ENCODE results near the gene IGSF21. TPM values are rescaled to one million over a fixed set of nuclear protein-coding genes. Genes with fewer than 3 reads are reported as not detected.

Gene IGSF21
- total RNA-seq, 2 donors from 2014 or later, result 4.6 to 8.5 TPM

DNA sequence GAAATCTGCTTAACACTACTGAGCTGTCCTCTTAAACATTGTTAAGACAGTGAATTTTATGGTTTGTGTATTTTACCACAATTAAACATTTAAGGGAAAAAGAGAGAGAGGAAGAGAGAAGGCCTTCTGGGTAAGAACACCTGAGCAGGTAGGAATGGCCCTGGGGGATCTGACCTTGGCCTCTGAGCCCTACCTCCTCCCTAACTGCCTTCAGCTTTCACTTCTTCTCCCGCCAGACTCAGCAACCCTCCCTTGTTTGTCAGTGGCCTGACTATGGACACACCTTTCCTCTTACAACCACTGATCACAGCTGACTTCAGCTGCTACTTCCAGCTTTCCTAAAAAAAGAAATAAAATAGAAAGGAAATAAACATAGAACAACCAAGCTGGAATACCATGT is 13.5 kb upstream of the IGSF21 start:
- no peaks in the 10 kb centered on the region for H3K36me3 ChIP-seq
- H3K4me3 ChIP-seq, result no peak overlapping the region
- H3K27me3 ChIP-seq (replicated peaks; ENCODE audit: insufficient read depth), result peaks cover 6% of the 10 kb centered on the region
- no peak overlapping the region for H3K27ac ChIP-seq
- no peak for DNase-seq (ENCODE audit: low spot score)
- H3K9me3 ChIP-seq, result no peaks in the 10 kb centered on the region
- TF ChIP-seq POLR2A (IDR thresholded peaks at IDR 0.05) (no peak), POLR2AphosphoS5 (IDR thresholded peaks at IDR 0.05) (no peak), CTCF (IDR thresholded peaks at IDR 0.05) (no peak)
- 40% methylated on average over 1 of the region's 1 CpG for WGBS
- intact Hi-C loops (cut with DNase I), result no loop called here
- H3K4me1 ChIP-seq (replicated peaks), result no peaks in the 10 kb centered on the region

DNA sequence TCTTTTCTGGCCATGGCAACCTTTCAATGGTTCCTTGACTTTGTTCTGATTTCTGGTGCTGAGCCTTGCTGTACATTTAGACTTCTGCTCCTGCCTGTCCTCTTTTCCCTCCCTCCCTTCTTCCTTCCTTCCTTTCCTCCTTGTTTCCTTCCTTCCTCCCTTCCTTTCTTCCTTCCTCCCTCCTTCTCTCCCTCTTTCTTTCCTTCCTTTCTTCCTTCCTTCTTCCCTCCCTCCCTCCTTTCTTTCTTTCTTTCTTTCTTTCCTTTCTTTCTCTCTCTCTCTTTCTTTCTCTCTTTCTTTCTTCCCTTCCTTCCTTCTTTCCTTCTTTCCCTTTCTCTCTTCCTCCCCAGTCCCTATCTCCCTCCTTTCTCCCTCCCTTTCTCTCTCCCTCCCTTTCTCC is 10.4 kb upstream of the IGSF21 start:
- H3K27ac ChIP-seq, result no peak overlapping the region
- no peaks in the 10 kb centered on the region for H3K9me3 ChIP-seq
- no peak for TF ChIP-seq POLR2AphosphoS5 (IDR thresholded peaks at IDR 0.05)
- TF ChIP-seq CTCF (IDR thresholded peaks at IDR 0.05), result no peak
- no peak for TF ChIP-seq POLR2A (IDR thresholded peaks at IDR 0.05)

DNA sequence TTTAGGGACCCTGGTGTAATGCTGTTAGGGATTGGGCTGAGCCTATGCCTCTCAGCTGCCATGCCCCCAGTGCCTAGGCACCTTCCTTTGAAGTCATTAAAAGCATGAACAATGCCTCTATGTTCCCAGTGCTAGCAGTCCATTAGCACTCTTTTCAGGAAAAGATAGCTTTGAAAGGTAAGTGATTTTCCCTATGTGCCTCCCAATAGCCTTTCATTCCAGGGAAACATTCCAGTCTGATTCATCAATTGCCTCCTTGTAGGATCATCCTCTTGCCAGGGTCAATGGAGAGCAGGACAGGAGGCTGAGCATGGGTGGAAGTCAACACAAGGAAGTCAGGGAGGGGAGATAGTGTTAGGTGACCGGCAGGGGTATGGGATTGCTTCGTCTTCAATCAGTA is 8.6 kb upstream of the IGSF21 start:
- no peak for DNase-seq (ENCODE audit: low spot score)
- TF ChIP-seq CTCF (IDR thresholded peaks at IDR 0.05) (no peak), POLR2A (IDR thresholded peaks at IDR 0.05) (no peak), POLR2AphosphoS5 (IDR thresholded peaks at IDR 0.05) (no peak)
- no peaks in the 10 kb centered on the region for H3K36me3 ChIP-seq
- H3K9me3 ChIP-seq, result no peaks in the 10 kb centered on the region
- no peak overlapping the region for H3K4me3 ChIP-seq
- intact Hi-C loops (cut with DNase I), result no loop called here
- no peak overlapping the region for H3K27ac ChIP-seq
- WGBS, result 54% methylated on average over 2 of the region's 2 CpGs
- H3K27me3 ChIP-seq (replicated peaks; ENCODE audit: insufficient read depth), result peaks cover 3% of the 10 kb centered on the region
- no peaks in the 10 kb centered on the region for H3K4me1 ChIP-seq (replicated peaks)

More for the DNA sequence above, 10.4 kb upstream of the IGSF21 start:
- peaks cover 3% of the 10 kb centered on the region for H3K27me3 ChIP-seq (replicated peaks; ENCODE audit: insufficient read depth)
- no peak for DNase-seq (ENCODE audit: low spot score)
- no peak overlapping the region for H3K4me3 ChIP-seq
- intact Hi-C loops (cut with DNase I), result no loop called here
- no peaks in the 10 kb centered on the region for H3K4me1 ChIP-seq (replicated peaks)
- H3K36me3 ChIP-seq, result no peaks in the 10 kb centered on the region

DNA sequence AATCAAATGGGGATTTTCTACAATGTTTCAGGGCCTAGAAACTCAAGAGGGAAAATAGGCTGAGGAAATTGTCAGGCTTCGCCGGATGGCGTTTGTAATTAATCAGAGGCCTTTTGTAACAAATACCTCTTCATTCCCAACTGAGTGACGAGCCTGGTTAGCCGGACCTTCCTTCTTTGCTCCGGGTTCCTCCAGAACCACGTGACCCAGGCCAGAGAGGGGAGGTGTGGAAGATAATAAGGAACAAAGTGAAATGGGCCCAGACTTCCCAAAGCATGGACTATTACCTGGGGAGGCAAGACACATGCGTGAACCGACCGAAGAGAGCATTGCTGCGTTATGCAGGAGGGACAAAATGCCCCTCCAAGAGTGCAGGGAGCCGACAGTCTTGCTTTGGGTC is 7.5 kb upstream of the IGSF21 start:
- Histone ChIP-seq H3K36me3 (no peaks in the 10 kb centered on the region), H3K27me3 (replicated peaks; ENCODE audit: insufficient read depth) (peaks cover 7% of the 10 kb centered on the region), H3K4me1 (replicated peaks) (no peaks in the 10 kb centered on the region), H3K4me3 (no peak overlapping the region), H3K9me3 (no peaks in the 10 kb centered on the region), H3K27ac (no peak overlapping the region)
- 84% methylated on average over 12 of the region's 12 CpGs for WGBS
- intact Hi-C loops (cut with DNase I), result loop anchor here (10.0 kb wide), 2 partner anchors 435 to 605 kb away; no protein-coding TSS in a partner anchor
- TF ChIP-seq POLR2A (IDR thresholded peaks at IDR 0.05), result no peak
- TF ChIP-seq POLR2AphosphoS5 (IDR thresholded peaks at IDR 0.05), result no peak
- no peak for TF ChIP-seq CTCF (IDR thresholded peaks at IDR 0.05)
- no peak for DNase-seq (ENCODE audit: low spot score)

DNA sequence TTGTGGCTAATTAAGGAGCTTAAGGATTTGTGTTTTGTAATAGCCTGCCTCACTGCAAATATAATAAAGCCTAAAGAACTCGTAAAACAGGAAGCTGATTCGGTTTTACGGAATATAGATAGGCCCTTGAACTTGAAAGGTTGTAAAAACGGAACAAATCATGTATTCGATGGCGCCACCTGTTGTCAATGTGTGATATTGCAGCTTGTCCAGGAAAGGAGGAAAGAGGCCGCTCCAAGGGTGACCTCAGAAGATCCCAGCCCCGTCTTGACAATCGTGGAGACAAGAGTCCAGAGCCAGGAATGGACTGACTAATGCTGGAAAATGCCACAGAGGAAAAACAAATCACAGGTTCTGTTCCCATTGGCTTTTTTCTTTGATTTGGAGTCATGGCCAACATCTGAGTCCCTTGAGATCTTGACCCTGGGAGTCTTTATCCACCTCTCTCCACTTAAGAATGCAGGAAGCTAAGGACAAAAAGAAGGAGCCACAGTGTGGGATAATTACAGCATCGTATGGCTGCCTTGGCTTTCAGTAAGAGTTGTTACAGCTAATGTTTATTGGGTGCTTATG is 7.0 kb upstream of the IGSF21 start:
- H3K27me3 ChIP-seq (replicated peaks; ENCODE audit: insufficient read depth), result peaks cover 7% of the 10 kb centered on the region

More for the DNA sequence above, 7.0 kb upstream of the IGSF21 start:
- WGBS, result 5% methylated on average over 10 of the region's 10 CpGs
- intact Hi-C loops (cut with DNase I), result loop anchor here (10.0 kb wide), 2 partner anchors 436 to 606 kb away; no protein-coding TSS in a partner anchor
- H3K36me3 ChIP-seq, result no peaks in the 10 kb centered on the region
- H3K9me3 ChIP-seq, result no peaks in the 10 kb centered on the region
- H3K4me1 ChIP-seq (replicated peaks), result no peaks in the 10 kb centered on the region
- H3K4me3 ChIP-seq, result no peak overlapping the region
- peak; percentile 42 for DNase-seq (ENCODE audit: low spot score)
- no peak overlapping the region for H3K27ac ChIP-seq
- TF ChIP-seq POLR2A (IDR thresholded peaks at IDR 0.05), result no peak
- TF ChIP-seq CTCF (IDR thresholded peaks at IDR 0.05), result peak; percentile 26 to 84 (median 82)

Data from prostate gland (tissue), 2 donors.